GM12873 (cell line): ENCODE measurements around the gene RAE1.

ENCODE experiments used
- CTCF ChIP-seq: IDR thresholded peaks from 2 replicates; pipeline ENCODE4 v1.5.1; 2012; ENCODE audit warnings: low read depth, mild to moderate bottlenecking, moderate library complexity, low read length, control low read depth; ENCODE audit not compliant: insufficient read depth; ENCODE audit errors: missing control alignments

The RAE1 gene

GRCh38 chr20:57387945-57388371 lies 36.9 kb downstream of the RAE1 start:
- no peak for TF ChIP-seq CTCF

GRCh38 chr20:57388953-57389694 lies 38.1 kb downstream of the RAE1 start:
- peak; percentile 69 for TF ChIP-seq CTCF

GRCh38 chr20:57389695-57390603 lies 38.9 kb downstream of the RAE1 start:
- TF ChIP-seq CTCF, result no peak

- TF ChIP-seq CTCF, result no peak
Observed at GRCh38 chr20:57390604-57391438, 39.8 kb downstream of the RAE1 start, which contains the start of gene RBM38. Gene RBM38 (plus strand): TSS chr20:57391396. CDS start chr20:57391582, 186 bp downstream.

- TF ChIP-seq CTCF, result no peak
Observed at GRCh38 chr20:57391439-57392301, 40.6 kb downstream of the RAE1 start.

- TF ChIP-seq CTCF, result no peak
Observed at GRCh38 chr20:57392512-57393271, 41.6 kb downstream of the RAE1 start.
